Glutamatergic neuron (in vitro differentiated cells): ENCODE measurements around the gene ABR. TPM values are rescaled to one million over a fixed set of nuclear protein-coding genes. Genes with fewer than 3 reads are reported as not detected.

Source experiments
- DNase-seq: peaks from one replicate; pipeline ENCODE4 v3.0.0; 2022
- H3K27ac Mint-ChIP-seq: one replicate; pipeline ENCODE4 v1.8.0; 2020; ENCODE audit warnings: mild to moderate bottlenecking, mixed read lengths, inconsistent platforms; ENCODE audit not compliant: unreplicated experiment
- H3K27me3 Mint-ChIP-seq: one replicate; pipeline ENCODE4 v1.8.0; 2020; ENCODE audit warnings: mild to moderate bottlenecking, moderate library complexity, mixed read lengths, inconsistent platforms; ENCODE audit not compliant: unreplicated experiment
- H3K36me3 Mint-ChIP-seq: one replicate; pipeline ENCODE4 v1.8.0; 2020; ENCODE audit warnings: mild to moderate bottlenecking, mixed read lengths, inconsistent platforms; ENCODE audit not compliant: unreplicated experiment
- H3K4me1 Mint-ChIP-seq: one replicate; pipeline ENCODE4 v1.8.0; 2020; ENCODE audit warnings: mild to moderate bottlenecking, low read depth, mixed read lengths, inconsistent platforms; ENCODE audit not compliant: unreplicated experiment
- H3K4me3 Mint-ChIP-seq: one replicate; pipeline ENCODE4 v1.8.0; 2020; ENCODE audit warnings: mild to moderate bottlenecking, mixed read lengths, inconsistent platforms; ENCODE audit not compliant: unreplicated experiment
- H3K9me3 Mint-ChIP-seq: one replicate; pipeline ENCODE4 v1.8.0; 2020; ENCODE audit warnings: mild to moderate bottlenecking, moderate library complexity, mixed read lengths, inconsistent platforms; ENCODE audit not compliant: unreplicated experiment
- total RNA-seq: library from RNA; stranded (reverse); fragmentation: NEBNext Ultra II Directional; extraction: Animal tissue kit (Norgen Biotek cat#: 25700); gene quantifications from one replicate; pipeline ENCODE4 v1.2.1, GENCODE V29; 2021; ENCODE audit not compliant: unreplicated experiment
- TF ChIP-seq, protein P1 (sequence below): fragments of 200-600 bp; sonication (generic); IDR thresholded peaks from one replicate; pipeline ENCODE4 v1.5.0; 2021; ENCODE audit not compliant: partially characterized antibody, unreplicated experiment

The ABR gene
- total RNA-seq, 1 donor from 2014 or later, result 219 TPM

DNA sequence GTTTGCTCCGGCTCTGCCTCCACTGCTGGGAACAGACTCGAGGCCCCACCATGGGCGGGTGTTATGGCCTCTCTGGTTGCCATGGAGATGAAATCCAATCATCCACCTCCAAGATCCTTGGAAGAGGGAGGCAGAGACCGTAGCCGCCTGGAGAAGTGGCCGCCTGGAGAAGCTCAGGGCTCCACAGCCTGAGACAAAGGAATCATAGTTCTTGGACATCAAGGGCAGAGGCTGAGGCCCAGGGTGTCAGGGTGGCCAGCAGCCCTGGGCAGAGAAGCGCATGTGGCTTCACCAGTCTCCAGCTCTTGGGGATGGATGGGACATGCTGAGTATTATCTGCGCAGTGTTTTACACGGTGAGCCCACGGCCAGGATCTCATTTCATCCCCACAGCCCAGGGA lies 36.2 kb downstream of the ABR start:
- peak overlapping the region; percentile 75 for H3K27ac Mint-ChIP-seq
- H3K9me3 Mint-ChIP-seq, result peaks cover 19% of the 10 kb centered on the region
- TF ChIP-seq, protein P1, sequence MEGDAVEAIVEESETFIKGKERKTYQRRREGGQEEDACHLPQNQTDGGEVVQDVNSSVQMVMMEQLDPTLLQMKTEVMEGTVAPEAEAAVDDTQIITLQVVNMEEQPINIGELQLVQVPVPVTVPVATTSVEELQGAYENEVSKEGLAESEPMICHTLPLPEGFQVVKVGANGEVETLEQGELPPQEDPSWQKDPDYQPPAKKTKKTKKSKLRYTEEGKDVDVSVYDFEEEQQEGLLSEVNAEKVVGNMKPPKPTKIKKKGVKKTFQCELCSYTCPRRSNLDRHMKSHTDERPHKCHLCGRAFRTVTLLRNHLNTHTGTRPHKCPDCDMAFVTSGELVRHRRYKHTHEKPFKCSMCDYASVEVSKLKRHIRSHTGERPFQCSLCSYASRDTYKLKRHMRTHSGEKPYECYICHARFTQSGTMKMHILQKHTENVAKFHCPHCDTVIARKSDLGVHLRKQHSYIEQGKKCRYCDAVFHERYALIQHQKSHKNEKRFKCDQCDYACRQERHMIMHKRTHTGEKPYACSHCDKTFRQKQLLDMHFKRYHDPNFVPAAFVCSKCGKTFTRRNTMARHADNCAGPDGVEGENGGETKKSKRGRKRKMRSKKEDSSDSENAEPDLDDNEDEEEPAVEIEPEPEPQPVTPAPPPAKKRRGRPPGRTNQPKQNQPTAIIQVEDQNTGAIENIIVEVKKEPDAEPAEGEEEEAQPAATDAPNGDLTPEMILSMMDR, result no peak
- H3K4me1 Mint-ChIP-seq, result peaks cover 26% of the 10 kb centered on the region
- peak; percentile 54 for DNase-seq
- peaks cover 5% of the 10 kb centered on the region for H3K27me3 Mint-ChIP-seq
- H3K4me3 Mint-ChIP-seq, result peak overlapping the region; percentile 69
- H3K36me3 Mint-ChIP-seq, result no peaks in the 10 kb centered on the region

DNA sequence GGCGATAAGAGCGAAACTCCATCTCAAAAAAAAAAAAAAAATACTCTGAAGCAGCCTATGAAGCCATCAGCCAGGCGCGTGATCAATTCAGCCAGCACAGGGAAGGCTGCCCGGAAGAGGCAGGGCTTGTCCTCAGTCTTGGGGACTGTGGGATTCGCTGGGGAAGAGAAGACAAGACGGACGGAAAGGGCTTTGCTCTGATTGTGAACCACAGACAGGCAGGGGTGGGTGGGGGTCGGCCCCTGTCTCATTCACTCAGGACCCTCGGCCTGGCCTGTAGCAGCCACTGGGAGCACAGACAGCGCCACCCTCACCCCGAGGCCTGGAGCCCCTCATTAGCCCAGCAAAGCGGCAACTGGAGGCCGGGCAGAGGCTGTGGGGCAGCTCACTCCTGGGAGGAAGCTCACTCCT lies 37.2 kb downstream of the ABR start:
- Mint-ChIP-seq H3K9me3 (peaks cover 19% of the 10 kb centered on the region), H3K36me3 (no peaks in the 10 kb centered on the region), H3K27me3 (peaks cover 5% of the 10 kb centered on the region), H3K4me1 (peaks cover 25% of the 10 kb centered on the region), H3K27ac (peak overlapping the region; percentile 28), H3K4me3 (peak overlapping the region; percentile 77)
- TF ChIP-seq, protein P1, result no peak
- no peak for DNase-seq

DNA sequence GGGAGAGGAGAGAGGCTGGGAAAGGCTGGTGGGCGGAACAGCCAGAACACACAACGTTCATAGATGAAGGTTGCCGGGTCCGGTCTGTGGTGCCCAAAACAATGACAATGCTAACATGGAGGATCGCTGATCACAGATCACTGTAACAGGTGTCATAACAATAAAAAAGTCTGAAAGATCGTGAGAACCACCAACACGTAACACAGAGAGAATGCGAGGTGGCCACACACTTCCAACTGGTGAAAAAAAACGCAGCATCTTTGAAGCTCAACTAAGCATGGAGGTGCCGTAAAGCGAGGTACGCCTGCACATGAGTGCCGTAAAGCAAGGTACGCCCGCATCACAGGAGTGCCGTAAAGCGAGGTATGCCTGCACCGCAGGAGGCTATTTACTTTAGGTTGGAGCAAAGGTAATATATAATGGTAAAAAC lies 42.3 kb downstream of the ABR start:
- H3K4me1 Mint-ChIP-seq, result peaks cover 9% of the 10 kb centered on the region
- H3K36me3 Mint-ChIP-seq, result no peaks in the 10 kb centered on the region
- no peak overlapping the region for H3K27ac Mint-ChIP-seq
- DNase-seq, result no peak
- TF ChIP-seq, protein P1, result no peak
- no peak overlapping the region for H3K4me3 Mint-ChIP-seq
- no peaks in the 10 kb centered on the region for H3K27me3 Mint-ChIP-seq
- H3K9me3 Mint-ChIP-seq, result peaks cover 9% of the 10 kb centered on the region

DNA sequence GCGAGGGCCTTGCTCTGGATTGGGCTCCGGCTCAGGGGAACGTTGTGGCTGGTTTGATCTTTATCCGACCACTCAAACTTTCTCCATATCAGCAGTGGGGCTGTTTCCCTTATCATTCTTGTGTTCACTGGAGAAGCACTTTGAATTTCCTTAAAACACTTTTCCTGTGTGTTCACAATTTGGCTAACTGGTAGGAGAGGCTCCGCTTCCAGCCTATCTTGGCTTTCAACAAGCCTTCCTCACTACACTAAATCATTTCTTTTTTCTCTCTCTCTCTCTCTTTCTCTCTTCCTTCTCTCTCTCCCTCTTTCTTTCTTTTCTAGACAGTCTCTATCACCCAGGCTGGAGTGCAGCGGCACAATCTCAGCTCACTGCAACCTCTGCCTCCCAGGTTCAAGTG lies 43.0 kb downstream of the ABR start:
- TF ChIP-seq, protein P1, result no peak
- peaks cover 10% of the 10 kb centered on the region for H3K9me3 Mint-ChIP-seq
- DNase-seq, result no peak
- H3K36me3 Mint-ChIP-seq, result no peaks in the 10 kb centered on the region
- no peak overlapping the region for H3K27ac Mint-ChIP-seq
- peaks cover 6% of the 10 kb centered on the region for H3K4me1 Mint-ChIP-seq
- H3K4me3 Mint-ChIP-seq, result no peak overlapping the region
- H3K27me3 Mint-ChIP-seq, result peaks cover 4% of the 10 kb centered on the region

DNA sequence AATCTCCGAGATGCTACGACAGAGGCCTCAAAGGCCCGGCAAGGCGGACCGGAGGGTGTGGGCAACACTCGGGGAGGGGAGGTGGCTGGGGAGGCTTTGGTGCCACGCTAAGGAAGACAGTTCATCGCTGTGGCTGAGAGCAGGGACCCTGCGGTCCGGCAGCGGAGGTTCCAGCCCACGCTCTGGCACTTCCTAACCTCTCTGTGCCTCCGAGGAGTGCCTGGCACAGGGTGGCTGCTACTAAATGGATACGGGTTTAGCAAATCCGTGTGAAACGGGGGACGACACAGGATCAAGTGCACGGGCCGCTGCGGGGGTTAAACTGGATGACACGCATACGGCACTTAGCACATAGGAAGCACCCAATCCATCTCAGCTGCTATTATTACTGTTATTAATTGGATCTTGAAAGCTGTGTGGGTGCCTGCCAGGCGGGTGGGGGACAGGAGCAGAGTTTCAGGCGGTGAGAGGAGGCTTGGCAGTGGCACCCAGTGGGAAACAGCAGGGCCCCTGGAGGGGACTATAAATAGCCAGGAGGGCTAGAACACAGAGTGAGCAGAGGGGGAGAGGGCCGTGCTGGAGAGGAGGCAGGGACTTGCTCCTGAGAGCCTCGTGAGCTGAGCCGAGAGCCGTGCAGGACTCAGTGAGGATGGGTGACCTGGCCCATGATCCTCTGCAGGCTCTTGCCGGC lies 45.0 kb downstream of the ABR start:
- Mint-ChIP-seq H3K9me3 (peaks cover 6% of the 10 kb centered on the region), H3K36me3 (no peaks in the 10 kb centered on the region), H3K27me3 (peaks cover 4% of the 10 kb centered on the region), H3K4me1 (peaks cover 3% of the 10 kb centered on the region), H3K4me3 (no peak overlapping the region), H3K27ac (peak overlapping the region; percentile 73)
- TF ChIP-seq, protein P1, result no peak
- no peak for DNase-seq
